Caco-2 (cell line): ENCODE data around the gene ADPGK. TPM values are rescaled to one million over a fixed set of nuclear protein-coding genes. Genes with fewer than 3 reads are reported as not detected.
A peak's percentile ranks its signal among the peaks of the same experiment; 100 is the strongest.

ENCODE experiments used
- BruUV-seq: library from RNA; stranded (reverse); fragments of 400-500 nt; replicated peaks from 2 replicates; lab custom pipeline; 2021; lab: Mats Ljungman, UMichigan
- CTCF ChIA-PET: fragments of 300-600 bp; sonication (Branson Sonifier 250); formaldehyde crosslinking; loops from one replicate; lab custom pipeline; 2022; ENCODE audit warnings: antibody characterized with exemption; lab: Charles Lee
- POLR2A ChIA-PET: fragments of 300-600 bp; sonication (Branson Sonifier 250); formaldehyde crosslinking; loops from one replicate; lab custom pipeline; 2022; ENCODE audit warnings: antibody characterized with exemption; lab: Charles Lee
- DNase-seq, 2 experiments: peaks; one replicate each; pipeline versions ENCODE4 v3.0.0 to v3.0.0-alpha.2; 2020 to 2022
- H3K27me3 ChIP-seq: replicated peaks from 2 replicates; pipeline ENCODE4 v1.6.0; 2011; ENCODE audit warnings: low read length; ENCODE audit not compliant: control insufficient read depth, insufficient read depth
- H3K36me3 ChIP-seq: 2 replicates; pipeline ENCODE4 v1.5.1; 2011; ENCODE audit warnings: low read length; ENCODE audit not compliant: control insufficient read depth, insufficient read depth
- H3K4me1 ChIP-seq: fragments of 250-450 bp; sonication (Bioruptor Pico); 2 replicates; pipeline ENCODE4 v1.5.1; 2020; ENCODE audit warnings: mild to moderate bottlenecking
- H3K4me3 ChIP-seq: 2 replicates; pipeline ENCODE4 v1.5.1; 2011; ENCODE audit warnings: low read depth, mild to moderate bottlenecking, control low read depth, low read length
- H3K9me3 ChIP-seq: fragments of 250-450 bp; sonication (Bioruptor Pico); 2 replicates; pipeline ENCODE4 v1.5.1; 2020; ENCODE audit warnings: mild to moderate bottlenecking, moderate library complexity
- H3K27ac Mint-ChIP-seq: one replicate; pipeline ENCODE4 v1.8.0; 2022; ENCODE audit warnings: mixed read lengths; ENCODE audit not compliant: unreplicated experiment
- H3K27me3 Mint-ChIP-seq: one replicate; pipeline ENCODE4 v1.8.0; 2022; ENCODE audit warnings: mixed read lengths; ENCODE audit not compliant: insufficient read depth, unreplicated experiment
- H3K36me3 Mint-ChIP-seq: one replicate; pipeline ENCODE4 v1.8.0; 2022; ENCODE audit warnings: mild to moderate bottlenecking, mixed read lengths; ENCODE audit not compliant: insufficient read depth, unreplicated experiment
- H3K4me1 Mint-ChIP-seq: one replicate; pipeline ENCODE4 v1.8.0; 2022; ENCODE audit warnings: low read depth, mixed read lengths; ENCODE audit not compliant: unreplicated experiment
- H3K4me3 Mint-ChIP-seq: one replicate; pipeline ENCODE4 v1.8.0; 2022; ENCODE audit warnings: mild to moderate bottlenecking, moderate library complexity, mixed read lengths; ENCODE audit not compliant: unreplicated experiment
- H3K9me3 Mint-ChIP-seq: one replicate; pipeline ENCODE4 v1.8.0; 2022; ENCODE audit warnings: mixed read lengths; ENCODE audit not compliant: unreplicated experiment
- intact Hi-C: fragments of 100-400 bp; cut with micrococcal nuclease; formaldehyde crosslinking; loops from one replicate; pipeline ENCODE4 v1.10.0; 2022; ENCODE audit not compliant: unreplicated experiment
- total RNA-seq: library from RNA; stranded (reverse); gene quantifications from 2 replicates; pipeline ENCODE4 v1.2.3, GENCODE V29; 2022
- TF ChIP-seq, protein P1 (sequence below), 2 experiments: fragments of 200-600 bp in 1 of 2; IDR thresholded peaks; 1 replicate in 1 of 2; 2 replicates in 1 of 2; pipeline versions ENCODE4 v1.5.1 to v1.8.0; 2011 to 2022; ENCODE audit warnings: antibody characterized with exemption in 1 of 2, control low read depth in 1 of 2, inconsistent platforms in 1 of 2, low read depth in 1 of 2, low read length in 1 of 2, mild to moderate bottlenecking in 1 of 2, moderate library complexity in 1 of 2; ENCODE audit not compliant: insufficient read depth in 1 of 2, severe bottlenecking in 1 of 2, unreplicated experiment in 1 of 2

ADPGK gene
- total RNA-seq, 1 experiment from 2014 or later, result 55.6 TPM

DNA sequence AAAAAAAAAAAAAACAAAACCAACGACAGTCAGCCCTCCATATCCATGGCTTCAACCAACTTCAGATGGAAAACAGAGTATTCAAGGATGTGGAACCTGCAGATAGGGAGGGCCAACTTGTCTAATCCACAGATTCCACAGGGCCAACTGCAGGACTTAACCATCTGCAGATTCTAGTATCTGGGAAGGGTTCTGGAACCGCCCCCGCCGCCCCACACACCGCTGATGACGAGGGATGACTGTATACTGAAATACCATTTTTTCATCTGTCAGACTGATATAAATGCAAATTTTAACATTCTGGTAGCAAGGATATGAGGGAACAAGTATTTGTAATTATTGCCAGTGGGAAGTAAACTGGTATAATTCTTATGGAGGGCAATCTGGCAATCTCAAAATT, 29.5 kb downstream of the ADPGK start:
- no peak for DNase-seq
- no peaks in the 10 kb centered on the region for H3K4me1 Mint-ChIP-seq
- H3K36me3 Mint-ChIP-seq, result peaks cover 39% of the 10 kb centered on the region
- TF ChIP-seq, protein P1, sequence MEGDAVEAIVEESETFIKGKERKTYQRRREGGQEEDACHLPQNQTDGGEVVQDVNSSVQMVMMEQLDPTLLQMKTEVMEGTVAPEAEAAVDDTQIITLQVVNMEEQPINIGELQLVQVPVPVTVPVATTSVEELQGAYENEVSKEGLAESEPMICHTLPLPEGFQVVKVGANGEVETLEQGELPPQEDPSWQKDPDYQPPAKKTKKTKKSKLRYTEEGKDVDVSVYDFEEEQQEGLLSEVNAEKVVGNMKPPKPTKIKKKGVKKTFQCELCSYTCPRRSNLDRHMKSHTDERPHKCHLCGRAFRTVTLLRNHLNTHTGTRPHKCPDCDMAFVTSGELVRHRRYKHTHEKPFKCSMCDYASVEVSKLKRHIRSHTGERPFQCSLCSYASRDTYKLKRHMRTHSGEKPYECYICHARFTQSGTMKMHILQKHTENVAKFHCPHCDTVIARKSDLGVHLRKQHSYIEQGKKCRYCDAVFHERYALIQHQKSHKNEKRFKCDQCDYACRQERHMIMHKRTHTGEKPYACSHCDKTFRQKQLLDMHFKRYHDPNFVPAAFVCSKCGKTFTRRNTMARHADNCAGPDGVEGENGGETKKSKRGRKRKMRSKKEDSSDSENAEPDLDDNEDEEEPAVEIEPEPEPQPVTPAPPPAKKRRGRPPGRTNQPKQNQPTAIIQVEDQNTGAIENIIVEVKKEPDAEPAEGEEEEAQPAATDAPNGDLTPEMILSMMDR (IDR thresholded peaks at IDR 0.05; ENCODE audit: insufficient read depth in 1 of 2, low read depth in 1 of 2, low read length in 1 of 2, severe bottlenecking in 1 of 2, unreplicated experiment in 1 of 2), result no peak
- no peak overlapping the region for H3K4me3 Mint-ChIP-seq
- POLR2A ChIA-PET, result no interaction called here
- Histone ChIP-seq H3K9me3 (no peaks in the 10 kb centered on the region), H3K36me3 (no peaks in the 10 kb centered on the region; the same call in 1 of the 2 replicates), H3K4me3 (no peak overlapping the region), H3K4me1 (no peaks in the 10 kb centered on the region), H3K27me3 (no peaks in the 10 kb centered on the region)
- no peaks in the 10 kb centered on the region for H3K27me3 Mint-ChIP-seq
- intact Hi-C loops, result no loop called here
- CTCF ChIA-PET, result no interaction called here
- no peaks in the 10 kb centered on the region for H3K9me3 Mint-ChIP-seq
- no peak overlapping the region for H3K27ac Mint-ChIP-seq
- no TSS peak for BruUV-seq

DNA sequence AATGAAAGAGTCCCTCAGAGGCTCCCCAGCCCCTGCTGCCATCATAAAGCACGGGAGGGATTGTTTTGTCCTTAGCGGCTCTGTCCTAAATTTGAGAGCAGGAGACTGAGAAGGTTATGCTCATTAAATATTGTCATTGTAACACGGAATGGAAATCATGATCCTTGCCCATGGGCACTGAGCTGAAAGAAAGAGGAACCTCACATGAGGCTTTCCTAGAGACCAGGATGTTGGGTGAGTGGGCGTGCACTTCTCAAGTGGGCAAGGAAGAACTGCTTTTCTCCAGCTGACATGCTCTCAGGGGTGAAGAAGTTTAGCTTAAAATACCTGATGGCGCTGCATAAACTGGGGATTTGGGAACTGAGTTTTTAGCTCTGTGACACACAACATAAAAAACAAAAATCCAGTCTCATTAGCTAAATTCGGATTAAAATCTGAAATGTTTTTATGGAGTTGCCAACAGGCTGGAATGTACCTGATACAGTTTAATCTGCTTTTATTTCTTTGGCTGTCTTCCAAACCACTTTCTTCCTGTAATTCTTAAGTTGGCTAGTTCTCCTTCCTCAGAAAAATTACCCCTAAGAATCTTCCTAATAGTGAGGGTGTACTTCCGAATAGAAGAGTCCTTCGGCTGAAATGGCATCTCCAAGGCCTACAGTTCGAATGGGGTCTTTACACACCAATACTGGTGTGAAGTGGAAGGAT, 31.7 kb downstream of the ADPGK start:
- intact Hi-C loops, result no loop called here
- CTCF ChIA-PET, result interaction anchor here (1.4 kb wide), 1 partner anchor 30 kb away, joined by 5 read pairs; no protein-coding TSS in a partner anchor
- no peaks in the 10 kb centered on the region for H3K27me3 Mint-ChIP-seq
- H3K36me3 ChIP-seq, result no peaks in the 10 kb centered on the region; the same call in 1 of the 2 replicates
- peaks cover 30% of the 10 kb centered on the region for H3K36me3 Mint-ChIP-seq
- no peak for DNase-seq
- H3K4me3 ChIP-seq, result no peak overlapping the region
- H3K4me3 Mint-ChIP-seq, result no peak overlapping the region
- H3K27ac Mint-ChIP-seq, result no peak overlapping the region
- H3K27me3 ChIP-seq, result no peaks in the 10 kb centered on the region
- H3K9me3 ChIP-seq, result no peaks in the 10 kb centered on the region
- POLR2A ChIA-PET, result no interaction called here
- H3K4me1 Mint-ChIP-seq, result no peaks in the 10 kb centered on the region
- H3K9me3 Mint-ChIP-seq, result no peaks in the 10 kb centered on the region
- TSS peak; percentile 42 for BruUV-seq
- H3K4me1 ChIP-seq, result no peaks in the 10 kb centered on the region
- TF ChIP-seq, protein P1 (IDR thresholded peaks at IDR 0.05; ENCODE audit: insufficient read depth in 1 of 2, low read depth in 1 of 2, low read length in 1 of 2, severe bottlenecking in 1 of 2, unreplicated experiment in 1 of 2), result no peak

DNA sequence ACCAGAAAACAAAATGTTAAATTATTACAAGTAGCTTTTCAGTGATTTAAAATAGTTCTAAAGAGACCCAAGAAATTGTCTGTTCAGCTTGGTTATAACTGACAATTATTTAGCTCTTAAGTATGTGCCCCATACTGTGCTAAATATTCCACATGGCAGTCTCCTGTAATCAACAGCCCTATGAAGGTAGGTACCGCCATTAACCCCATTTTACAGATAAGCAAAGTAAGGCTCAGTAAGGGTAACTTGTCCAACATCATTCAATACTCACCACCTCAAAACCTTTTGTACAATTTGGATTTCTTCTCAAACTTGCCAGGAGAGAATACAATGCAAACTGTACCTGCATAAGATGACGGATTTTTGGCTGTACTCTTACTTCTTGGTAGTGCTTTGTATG, 33.9 kb downstream of the ADPGK start:
- Histone ChIP-seq H3K27me3 (no peaks in the 10 kb centered on the region), H3K4me3 (no peak overlapping the region), H3K36me3 (no peaks in the 10 kb centered on the region), H3K4me1 (no peaks in the 10 kb centered on the region), H3K9me3 (no peaks in the 10 kb centered on the region)
- CTCF ChIA-PET, result interaction anchor here (1.0 kb wide), 1 partner anchor 28 kb away, joined by 3 read pairs; no protein-coding TSS in a partner anchor
- intact Hi-C loops, result no loop called here
- Mint-ChIP-seq H3K9me3 (no peaks in the 10 kb centered on the region), H3K27ac (no peak overlapping the region), H3K4me3 (no peak overlapping the region), H3K36me3 (peaks cover 13% of the 10 kb centered on the region), H3K27me3 (no peaks in the 10 kb centered on the region), H3K4me1 (no peaks in the 10 kb centered on the region)
- POLR2A ChIA-PET, result no interaction called here
- no TSS peak for BruUV-seq
- TF ChIP-seq, protein P1 (IDR thresholded peaks at IDR 0.05; ENCODE audit: insufficient read depth in 1 of 2, low read depth in 1 of 2, low read length in 1 of 2, severe bottlenecking in 1 of 2, unreplicated experiment in 1 of 2), result no peak
- DNase-seq, result no peak
